Airway epithelial cell (primary cell): Measurements from ENCODE around the gene STK26. TPM values are rescaled to one million over a fixed set of nuclear protein-coding genes. Genes with fewer than 3 reads are reported as not detected.

Experiments used
- total RNA-seq: library from RNA; depleted of rRNA; stranded (reverse); fragments of >200 nt; gene quantifications from 2 replicates; pipeline ENCODE4 v1.2.3, GENCODE V29; 2015

The STK26 gene
- total RNA-seq = 36.5 and 45.1 TPM in 2 replicates

GRCh38 chrX:132022967-132023895 lies at the start of gene STK26:
STK26 (plus strand) TSS chrX:132023302; CDS start chrX:132023618, 316 bp downstream.

Other genes with a start within 250 kb of the STK26 start
- not detected in 2 replicates for gene FRMD7, start 104.7 kb downstream of the STK26 start, total RNA-seq
- gene RAP2C, start 196.1 kb downstream of the STK26 start, total RNA-seq = 15.4 and 17.9 TPM in 2 replicates